Panc1 (cell line): ENCODE measurements around the gene SEPTIN5. TPM values are rescaled to one million over a fixed set of nuclear protein-coding genes. Genes with fewer than 3 reads are reported as not detected.
A peak's percentile ranks its signal among the peaks of the same experiment; 100 is the strongest.

Experiments used
- ATAC-seq: fragments of 200-7000 bp; cut with Tn5 transposase; 2 replicates; pipeline ENCODE4 v1.9.1; 2020; ENCODE audit warnings: mild to moderate bottlenecking, moderate library complexity
- BruUV-seq: library from RNA; stranded (reverse); fragments of 400-500 nt; replicated peaks from 2 replicates; lab custom pipeline; 2021; lab: Mats Ljungman, UMichigan
- CTCF ChIA-PET: fragments of 300-600 bp; sonication (Branson Sonifier 250); formaldehyde crosslinking; loops from one replicate; lab custom pipeline; 2022; ENCODE audit warnings: antibody characterized with exemption; lab: Charles Lee
- POLR2A ChIA-PET: fragments of 300-600 bp; sonication (Branson Sonifier 250); formaldehyde crosslinking; loops from one replicate; lab custom pipeline; 2022; ENCODE audit warnings: antibody characterized with exemption; lab: Charles Lee
- DNase-seq: peaks from one replicate; pipeline ENCODE4 v3.0.0-alpha.2; 2010; ENCODE audit warnings: low read depth, low spot score
- H3K27ac ChIP-seq: 2 replicates; pipeline ENCODE4 v1.5.1; 2011; ENCODE audit warnings: mild to moderate bottlenecking, low read length, inconsistent platforms
- H3K27me3 ChIP-seq: fragments of 200-500 bp; sonication (Bioruptor generic); 2 replicates; pipeline ENCODE4 v1.6.0; 2014; ENCODE audit warnings: low read length, inconsistent platforms; ENCODE audit not compliant: control insufficient read depth, insufficient read depth
- H3K36me3 ChIP-seq: fragments of 200-500 bp; sonication (Bioruptor generic); 2 replicates; pipeline ENCODE4 v1.5.1; 2014; ENCODE audit warnings: inconsistent platforms, mild to moderate bottlenecking, low read length, moderate library complexity; ENCODE audit not compliant: control insufficient read depth, insufficient read depth
- H3K4me1 ChIP-seq: 2 replicates; pipeline ENCODE4 v1.5.1; 2011; ENCODE audit warnings: inconsistent platforms, mild to moderate bottlenecking, low read length, moderate library complexity; ENCODE audit not compliant: control insufficient read depth, insufficient read depth
- H3K4me3 ChIP-seq, 2 experiments: 2 replicates each; pipeline ENCODE4 v1.5.1; 2011 to 2012; ENCODE audit warnings: low read depth in 2 of 2, low read length in 2 of 2, mild to moderate bottlenecking in 2 of 2, inconsistent platforms in 1 of 2, moderate library complexity in 1 of 2
- H3K9me3 ChIP-seq: fragments of 200-500 bp; sonication (Bioruptor generic); 2 replicates; pipeline ENCODE4 v1.5.1; 2014; ENCODE audit warnings: low read depth, mild to moderate bottlenecking, inconsistent platforms, low read length, moderate library complexity; ENCODE audit not compliant: control insufficient read depth, insufficient read depth
- POLR2AphosphoS5 ChIP-seq: IDR thresholded peaks from 2 replicates; pipeline ENCODE4 v1.6.1; 2012; ENCODE audit warnings: mild to moderate bottlenecking, low read depth, low read length, moderate library complexity
- SIN3A ChIP-seq: IDR thresholded peaks from 2 replicates; pipeline ENCODE4 v1.6.1; 2012; ENCODE audit warnings: low read depth, mild to moderate bottlenecking, low read length, moderate library complexity, borderline replicate concordance; ENCODE audit not compliant: insufficient read depth
- TCF7L2 ChIP-seq: IDR thresholded peaks from 2 replicates; pipeline ENCODE4 v1.6.1; 2011; ENCODE audit warnings: mild to moderate bottlenecking, low read depth, low read length, inconsistent platforms
- in situ Hi-C: cut with HindIII; loops from 2 replicates; pipeline ENCODE4 v1.10.0; 2016; ENCODE audit warnings: low sequenced_read_pairs, low pct_unique_long_range_greater_than_20kb
- intact Hi-C: fragments of 100-400 bp; cut with micrococcal nuclease; formaldehyde crosslinking; loops from one replicate; pipeline ENCODE4 v1.10.0; 2022; ENCODE audit not compliant: unreplicated experiment
- total RNA-seq: library from RNA; stranded (reverse); gene quantifications from one replicate; pipeline ENCODE4 v1.2.1, GENCODE V29; 2021; ENCODE audit not compliant: unreplicated experiment
- TF ChIP-seq, protein P1 (sequence below), 2 experiments: IDR thresholded peaks; 2 replicates each; pipeline ENCODE4 v1.6.1; 2011 to 2012; ENCODE audit warnings: low read depth in 2 of 2, control low read depth in 1 of 2, low read length in 1 of 2, mild to moderate bottlenecking in 1 of 2, moderate library complexity in 1 of 2; ENCODE audit not compliant: insufficient read depth in 1 of 2
- TF ChIP-seq, protein P2 (sequence below): fragments of 450-650 bp; IDR thresholded peaks from 2 replicates; pipeline ENCODE4 v1.5.1; 2017; ENCODE audit warnings: mild to moderate bottlenecking

SEPTIN5 gene
- total RNA-seq, 1 experiment from 2014 or later, result 17.2 TPM

DNA sequence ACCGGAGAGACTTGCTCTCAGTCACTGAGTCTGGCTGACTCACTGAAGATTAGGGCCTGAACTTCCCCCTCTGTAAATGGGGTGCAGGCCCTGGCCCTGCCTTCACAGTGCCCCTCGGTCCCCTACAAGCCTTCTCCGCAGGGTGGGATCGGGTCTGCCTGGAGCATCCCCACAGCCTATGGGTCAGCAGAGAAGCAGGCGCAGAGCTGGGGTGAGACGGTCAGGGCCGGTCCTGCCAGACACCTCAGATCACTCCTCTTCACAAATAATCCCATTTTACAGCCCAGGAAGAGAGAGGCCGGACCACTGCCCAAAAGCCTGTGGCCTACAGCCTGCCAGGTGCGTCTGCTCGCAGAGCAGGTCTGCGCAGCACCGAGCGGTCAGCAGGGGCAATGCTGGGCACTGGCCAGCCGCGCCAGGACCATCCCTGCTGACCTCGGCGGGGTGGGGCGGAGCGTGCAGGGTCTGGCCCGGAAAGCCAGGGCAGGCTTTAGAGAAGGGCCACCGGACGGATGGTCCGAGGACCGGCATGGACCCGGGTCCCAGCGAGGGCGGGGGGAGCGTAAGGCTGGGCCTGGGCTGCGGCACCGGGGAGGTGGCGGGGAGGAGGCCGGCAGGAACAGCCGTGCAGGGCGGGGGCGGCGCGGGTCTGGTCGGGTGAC is 522 bp upstream of the SEPTIN5 start:
- ATAC-seq (peak; percentile 54), DNase-seq (no peak)
- intact Hi-C loops (no loop called here), in situ Hi-C loops (no loop called here)
- POLR2A ChIA-PET, result no interaction called here
- CTCF ChIA-PET, result no interaction called here
- H3K4me3 ChIP-seq, result peak overlapping the region; percentile 45 to 51
- no peaks in the 10 kb centered on the region for H3K36me3 ChIP-seq
- no peaks in the 10 kb centered on the region for H3K9me3 ChIP-seq
- no peak for TF ChIP-seq TCF7L2
- TF ChIP-seq, protein P1, sequence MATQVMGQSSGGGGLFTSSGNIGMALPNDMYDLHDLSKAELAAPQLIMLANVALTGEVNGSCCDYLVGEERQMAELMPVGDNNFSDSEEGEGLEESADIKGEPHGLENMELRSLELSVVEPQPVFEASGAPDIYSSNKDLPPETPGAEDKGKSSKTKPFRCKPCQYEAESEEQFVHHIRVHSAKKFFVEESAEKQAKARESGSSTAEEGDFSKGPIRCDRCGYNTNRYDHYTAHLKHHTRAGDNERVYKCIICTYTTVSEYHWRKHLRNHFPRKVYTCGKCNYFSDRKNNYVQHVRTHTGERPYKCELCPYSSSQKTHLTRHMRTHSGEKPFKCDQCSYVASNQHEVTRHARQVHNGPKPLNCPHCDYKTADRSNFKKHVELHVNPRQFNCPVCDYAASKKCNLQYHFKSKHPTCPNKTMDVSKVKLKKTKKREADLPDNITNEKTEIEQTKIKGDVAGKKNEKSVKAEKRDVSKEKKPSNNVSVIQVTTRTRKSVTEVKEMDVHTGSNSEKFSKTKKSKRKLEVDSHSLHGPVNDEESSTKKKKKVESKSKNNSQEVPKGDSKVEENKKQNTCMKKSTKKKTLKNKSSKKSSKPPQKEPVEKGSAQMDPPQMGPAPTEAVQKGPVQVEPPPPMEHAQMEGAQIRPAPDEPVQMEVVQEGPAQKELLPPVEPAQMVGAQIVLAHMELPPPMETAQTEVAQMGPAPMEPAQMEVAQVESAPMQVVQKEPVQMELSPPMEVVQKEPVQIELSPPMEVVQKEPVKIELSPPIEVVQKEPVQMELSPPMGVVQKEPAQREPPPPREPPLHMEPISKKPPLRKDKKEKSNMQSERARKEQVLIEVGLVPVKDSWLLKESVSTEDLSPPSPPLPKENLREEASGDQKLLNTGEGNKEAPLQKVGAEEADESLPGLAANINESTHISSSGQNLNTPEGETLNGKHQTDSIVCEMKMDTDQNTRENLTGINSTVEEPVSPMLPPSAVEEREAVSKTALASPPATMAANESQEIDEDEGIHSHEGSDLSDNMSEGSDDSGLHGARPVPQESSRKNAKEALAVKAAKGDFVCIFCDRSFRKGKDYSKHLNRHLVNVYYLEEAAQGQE (IDR thresholded peaks at IDR 0.05; ENCODE audit: insufficient read depth in 1 of 2, low read depth in 2 of 2, low read length in 1 of 2), result no peak
- TF ChIP-seq, protein P2, sequence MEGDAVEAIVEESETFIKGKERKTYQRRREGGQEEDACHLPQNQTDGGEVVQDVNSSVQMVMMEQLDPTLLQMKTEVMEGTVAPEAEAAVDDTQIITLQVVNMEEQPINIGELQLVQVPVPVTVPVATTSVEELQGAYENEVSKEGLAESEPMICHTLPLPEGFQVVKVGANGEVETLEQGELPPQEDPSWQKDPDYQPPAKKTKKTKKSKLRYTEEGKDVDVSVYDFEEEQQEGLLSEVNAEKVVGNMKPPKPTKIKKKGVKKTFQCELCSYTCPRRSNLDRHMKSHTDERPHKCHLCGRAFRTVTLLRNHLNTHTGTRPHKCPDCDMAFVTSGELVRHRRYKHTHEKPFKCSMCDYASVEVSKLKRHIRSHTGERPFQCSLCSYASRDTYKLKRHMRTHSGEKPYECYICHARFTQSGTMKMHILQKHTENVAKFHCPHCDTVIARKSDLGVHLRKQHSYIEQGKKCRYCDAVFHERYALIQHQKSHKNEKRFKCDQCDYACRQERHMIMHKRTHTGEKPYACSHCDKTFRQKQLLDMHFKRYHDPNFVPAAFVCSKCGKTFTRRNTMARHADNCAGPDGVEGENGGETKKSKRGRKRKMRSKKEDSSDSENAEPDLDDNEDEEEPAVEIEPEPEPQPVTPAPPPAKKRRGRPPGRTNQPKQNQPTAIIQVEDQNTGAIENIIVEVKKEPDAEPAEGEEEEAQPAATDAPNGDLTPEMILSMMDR, result no peak
- TF ChIP-seq SIN3A, result no peak
- TF ChIP-seq POLR2AphosphoS5, result no peak
- H3K27ac ChIP-seq, result no peak overlapping the region
- H3K27me3 ChIP-seq, result no peaks in the 10 kb centered on the region
- no peaks in the 10 kb centered on the region for H3K4me1 ChIP-seq
- no TSS peak for BruUV-seq

DNA sequence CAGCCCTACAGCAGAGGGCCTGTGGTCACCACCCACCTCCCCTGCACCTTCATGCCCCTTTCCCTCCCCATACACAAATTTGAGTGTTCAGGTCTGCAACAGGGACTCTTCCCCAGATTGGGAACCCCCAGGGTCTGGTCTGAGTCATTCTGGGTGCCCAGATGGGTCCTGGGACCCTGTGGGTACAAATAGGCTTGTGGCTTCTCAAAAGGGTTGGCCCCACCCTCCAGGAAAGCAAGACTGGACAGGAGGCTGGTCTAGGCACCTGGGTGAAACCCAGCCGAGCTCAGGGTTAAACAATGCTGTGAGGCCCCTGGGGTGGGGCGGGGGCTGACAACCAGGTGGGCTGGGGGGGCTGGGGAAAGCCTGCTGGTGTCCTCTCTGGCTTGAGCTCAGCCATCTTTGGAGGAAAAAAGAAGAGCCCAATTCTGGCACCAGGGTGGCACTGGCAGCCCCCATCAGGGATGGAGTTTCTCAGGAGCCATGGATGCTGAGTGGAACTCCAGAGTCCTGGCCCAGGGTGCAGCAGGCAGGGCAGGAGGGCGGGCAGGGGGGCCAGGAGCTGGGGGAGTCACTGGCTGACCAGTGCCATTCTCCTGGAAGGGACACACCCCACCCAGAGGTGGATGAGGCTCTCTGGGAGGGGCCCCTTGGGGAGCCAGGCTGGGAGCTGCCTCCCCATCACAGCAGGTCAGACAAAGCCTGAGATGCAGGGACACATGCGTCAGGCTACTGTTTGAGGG is 1.1 kb downstream of the SEPTIN5 start:
- TF ChIP-seq TCF7L2, result no peak
- TF ChIP-seq, protein P2, result no peak
- no peak for TF ChIP-seq SIN3A
- TF ChIP-seq, protein P1 (IDR thresholded peaks at IDR 0.05; ENCODE audit: insufficient read depth in 1 of 2, low read depth in 2 of 2, low read length in 1 of 2), result no peak
- no peak for TF ChIP-seq POLR2AphosphoS5
- H3K27me3 ChIP-seq, result no peaks in the 10 kb centered on the region
- no peaks in the 10 kb centered on the region for H3K9me3 ChIP-seq
- ChIA-PET CTCF (no interaction called here), POLR2A (no interaction called here)
- in situ Hi-C loops, result no loop called here
- H3K27ac ChIP-seq, result no peak overlapping the region
- ATAC-seq, result no peak
- no peaks in the 10 kb centered on the region for H3K4me1 ChIP-seq
- intact Hi-C loops, result no loop called here
- DNase-seq, result no peak
- H3K36me3 ChIP-seq, result no peaks in the 10 kb centered on the region
- no TSS peak for BruUV-seq
- H3K4me3 ChIP-seq, result peak overlapping the region; percentile 51
